H7 (cell line): ENCODE results near the gene SCN8A. TPM values are rescaled to one million over a fixed set of nuclear protein-coding genes. Genes with fewer than 3 reads are reported as not detected.
"Not testable (repeated sequence)": the region's sequence is repeated elsewhere in the genome, so short reads cannot be mapped to it uniquely, and the experiment has no call there.

Experiments
- DNase-seq: peaks from one replicate; pipeline ENCODE4 v3.0.0; 2012
- H3K27me3 ChIP-seq: 2 replicates; pipeline ENCODE4 v1.6.0; 2011; ENCODE audit warnings: mild to moderate bottlenecking, low read length; ENCODE audit not compliant: control insufficient read depth, insufficient read depth
- H3K36me3 ChIP-seq: replicated peaks from 2 replicates; pipeline ENCODE4 v1.5.1; 2011; ENCODE audit warnings: low read length; ENCODE audit not compliant: control insufficient read depth, insufficient read depth
- H3K4me3 ChIP-seq: 2 replicates; pipeline ENCODE4 v1.5.1; 2011; ENCODE audit warnings: low read depth, mild to moderate bottlenecking, control low read depth, low read length, moderate library complexity; ENCODE audit not compliant: insufficient read depth
- total RNA-seq: library from RNA; depleted of rRNA; stranded (reverse); fragments of >200 nt; shearing (Covaris generic); gene quantifications from 2 replicates; pipeline ENCODE4 v1.2.3, GENCODE V29; 2014; rRNA removed

SCN8A gene
- 3.9 and 4.8 TPM in 2 replicates for total RNA-seq

GRCh38 chr12:51591016-51591901 lies at the start of gene SCN8A:
Gene SCN8A, plus strand, starts transcription at chr12:51591233. Its CDS starts 71,585 bp downstream, at chr12:51662818.
- peak within 1 kb of the TSS; percentile 89 for H3K4me3 ChIP-seq
- H3K27me3 ChIP-seq: peaks cover 3% of the 10 kb centered on the region
- H3K36me3 ChIP-seq: no peaks in the 10 kb centered on the region
- DNase-seq: peak; percentile 95

- no peak for DNase-seq
- no peaks in the 10 kb centered on the region for H3K27me3 ChIP-seq
- no peaks in the 10 kb centered on the region for H3K36me3 ChIP-seq
- H3K4me3 ChIP-seq: no peak overlapping the region
These were observed 44.9 kb upstream of the SCN8A start for GRCh38 chr12:51546097-51546496.

- H3K4me3 ChIP-seq: no peak overlapping the region
- no peaks in the 10 kb centered on the region for H3K36me3 ChIP-seq
- no peaks in the 10 kb centered on the region for H3K27me3 ChIP-seq
- no peak for DNase-seq
These were observed 43.4 kb upstream of the SCN8A start for GRCh38 chr12:51547606-51548005.

GRCh38 chr12:51548241-51548640 lies 42.8 kb upstream of the SCN8A start:
- H3K36me3 ChIP-seq: no peaks in the 10 kb centered on the region
- no peak for DNase-seq
- H3K4me3 ChIP-seq: no peak overlapping the region
- no peaks in the 10 kb centered on the region for H3K27me3 ChIP-seq

- no peaks in the 10 kb centered on the region for H3K27me3 ChIP-seq
These were observed 41.4 kb upstream of the SCN8A start for GRCh38 chr12:51549637-51550036.

GRCh38 chr12:51568271-51569032 lies 22.6 kb upstream of the SCN8A start:
- not testable (repeated sequence) for H3K36me3 ChIP-seq, DNase-seq, H3K27me3 ChIP-seq
- peak overlapping the region; percentile 17 for H3K4me3 ChIP-seq

More at GRCh38 chr12:51549637-51550036, 41.4 kb upstream of the SCN8A start:
- H3K36me3 ChIP-seq: no peaks in the 10 kb centered on the region
- no peak overlapping the region for H3K4me3 ChIP-seq
- no peak for DNase-seq

GRCh38 chr12:51579321-51579850 lies 11.6 kb upstream of the SCN8A start:
- Histone ChIP-seq H3K4me3 (no peak overlapping the region), H3K36me3 (no peaks in the 10 kb centered on the region), H3K27me3 (no peaks in the 10 kb centered on the region)
- no peak for DNase-seq

GRCh38 chr12:51589060-51589459 lies 2.0 kb upstream of the SCN8A start:
- H3K4me3 ChIP-seq: no peak overlapping the region
- peaks cover 3% of the 10 kb centered on the region for H3K27me3 ChIP-seq
- no peaks in the 10 kb centered on the region for H3K36me3 ChIP-seq
- DNase-seq: no peak

GRCh38 chr12:51589557-51590176 lies 1.4 kb upstream of the SCN8A start:
- Histone ChIP-seq H3K4me3 (no peak overlapping the region), H3K27me3 (peaks cover 3% of the 10 kb centered on the region), H3K36me3 (no peaks in the 10 kb centered on the region)
- no peak for DNase-seq

GRCh38 chr12:51590347-51591015 lies 552 bp upstream of the SCN8A start:
- no peaks in the 10 kb centered on the region for H3K36me3 ChIP-seq
- DNase-seq: peak; percentile 96
- peaks cover 3% of the 10 kb centered on the region for H3K27me3 ChIP-seq
- H3K4me3 ChIP-seq: peak overlapping the region; percentile 67

- H3K27me3 ChIP-seq: peaks cover 3% of the 10 kb centered on the region
- H3K4me3 ChIP-seq: peak overlapping the region; percentile 89
- H3K36me3 ChIP-seq: no peaks in the 10 kb centered on the region
- DNase-seq: peak; percentile 36
These were observed 1.1 kb downstream of the SCN8A start for GRCh38 chr12:51592034-51592705.

GRCh38 chr12:51593021-51593420 lies 2.0 kb downstream of the SCN8A start:
- Histone ChIP-seq H3K36me3 (no peaks in the 10 kb centered on the region), H3K4me3 (no peak overlapping the region), H3K27me3 (peaks cover 3% of the 10 kb centered on the region)
- no peak for DNase-seq

- H3K4me3 ChIP-seq: no peak overlapping the region
- peaks cover 3% of the 10 kb centered on the region for H3K27me3 ChIP-seq
- no peaks in the 10 kb centered on the region for H3K36me3 ChIP-seq
- peak; percentile 18 for DNase-seq
These were observed 2.5 kb downstream of the SCN8A start for GRCh38 chr12:51593539-51593938.
